Naive thymus-derived CD4-positive, alpha-beta T cell (primary cell): ENCODE measurements around the gene NUP98. TPM values are rescaled to one million over a fixed set of nuclear protein-coding genes. Genes with fewer than 3 reads are reported as not detected.
A peak's percentile ranks its signal among the peaks of the same experiment; 100 is the strongest.

Source experiments
- ATAC-seq: fragments of 150-1000 bp; cut with Tn5 transposase; 2 replicates; pipeline ENCODE4 v1.10.0; 2021; ENCODE audit warnings: mild to moderate bottlenecking, moderate library complexity
- CTCF ChIA-PET: fragments of 350-600 bp; sonication (Branson Sonifier 250); formaldehyde crosslinking; loops from one replicate; lab custom pipeline; 2021; ENCODE audit warnings: antibody characterized with exemption; lab: Charles Lee
- POLR2A ChIA-PET: fragments of 350-600 bp; sonication (Branson Sonifier 250); formaldehyde crosslinking; loops from one replicate; lab custom pipeline; 2021; ENCODE audit warnings: antibody characterized with exemption, inconsistent platforms; lab: Charles Lee
- DNase-seq, 9 donors: peaks; one replicate each; pipeline versions ENCODE4 v3.0.0 to v3.0.0-alpha.2; 2020 to 2022; ENCODE audit warnings: mixed read lengths in 1 of 9
- H3K27ac ChIP-seq: one replicate; pipeline ENCODE4 v1.7.0; 2013; ENCODE audit warnings: mild to moderate bottlenecking, low read depth, low read length, moderate library complexity
- H3K27me3 ChIP-seq, 2 donors: one replicate each; pipeline ENCODE4 v1.7.0; 2013; ENCODE audit warnings: low read length in 2 of 2, mild to moderate bottlenecking in 2 of 2, moderate library complexity in 2 of 2; ENCODE audit not compliant: control insufficient read depth in 2 of 2, insufficient read depth in 2 of 2
- H3K36me3 ChIP-seq, 3 experiments: 1 replicate in 2 of 3; 2 replicates in 1 of 3; pipeline ENCODE4 v1.7.0; 2013; ENCODE audit warnings: low read length in 3 of 3, mild to moderate bottlenecking in 3 of 3, moderate library complexity in 1 of 3; ENCODE audit not compliant: insufficient read depth in 3 of 3, control insufficient read depth in 2 of 3
- H3K4me1 ChIP-seq, 2 donors: one replicate each; pipeline ENCODE4 v1.7.0; 2013; ENCODE audit warnings: low read length in 2 of 2, mild to moderate bottlenecking in 2 of 2, moderate library complexity in 1 of 2; ENCODE audit not compliant: control insufficient read depth in 2 of 2, insufficient read depth in 2 of 2
- H3K4me3 ChIP-seq: 2 replicates; pipeline ENCODE4 v1.7.0; 2013; ENCODE audit warnings: mild to moderate bottlenecking, low read length
- H3K9me3 ChIP-seq, 3 experiments: 1 replicate in 2 of 3; 2 replicates in 1 of 3; pipeline ENCODE4 v1.7.0; 2013; ENCODE audit warnings: low read length in 3 of 3; ENCODE audit not compliant: control insufficient read depth in 2 of 3
- H3K27ac Mint-ChIP-seq, 9 donors: one replicate each; pipeline ENCODE4 v1.8.0; 2020 to 2022; ENCODE audit warnings: mixed read lengths in 9 of 9, mild to moderate bottlenecking in 8 of 9, moderate library complexity in 5 of 9, inconsistent platforms in 2 of 9
- H3K27me3 Mint-ChIP-seq, 5 donors: one replicate each; pipeline ENCODE4 v1.8.0; 2021 to 2022; ENCODE audit warnings: mixed read lengths in 5 of 5, mild to moderate bottlenecking in 1 of 5
- H3K36me3 Mint-ChIP-seq, 5 donors: one replicate each; pipeline ENCODE4 v1.8.0; 2020 to 2022; ENCODE audit warnings: mixed read lengths in 5 of 5, mild to moderate bottlenecking in 3 of 5, inconsistent platforms in 1 of 5
- H3K4me1 Mint-ChIP-seq, 7 donors: one replicate each; pipeline ENCODE4 v1.8.0; 2020 to 2022; ENCODE audit warnings: mixed read lengths in 7 of 7, mild to moderate bottlenecking in 3 of 7, inconsistent platforms in 1 of 7
- H3K4me3 Mint-ChIP-seq, 10 donors: one replicate each; pipeline ENCODE4 v1.8.0; 2020 to 2022; ENCODE audit warnings: mild to moderate bottlenecking in 10 of 10, mixed read lengths in 10 of 10, moderate library complexity in 6 of 10, inconsistent platforms in 2 of 10
- H3K9me3 Mint-ChIP-seq, 11 donors: one replicate each; pipeline ENCODE4 v1.8.0; 2020 to 2022; ENCODE audit warnings: mixed read lengths in 11 of 11, mild to moderate bottlenecking in 4 of 11, inconsistent platforms in 1 of 11, moderate library complexity in 1 of 11
- intact Hi-C, 2 donors: fragments of 100-400 bp; cut with micrococcal nuclease; formaldehyde crosslinking; loops; one replicate each; pipeline ENCODE4 v1.15.1; 2023
- polyA plus RNA-seq, 2 donors: library from polyadenylated mRNA; unstranded; fragments of 300-500 nt; fragmentation: Illumina TruSeq; gene quantifications; one replicate each; pipeline ENCODE4 v1.2.3, GENCODE V29; 2021
- total RNA-seq, 6 experiments: library from RNA in 5 of 6; stranded (reverse) in 5 of 6; gene quantifications; 1 replicate in 5 of 6; 2 replicates in 1 of 6; pipeline ENCODE4 v1.2.3 and lab custom pipeline; 2021 to 2026

Gene NUP98
- total and polyA plus RNA-seq, 7 experiments from 2014 or later, result 45.0 to 137 (median 104) TPM

- POLR2A ChIA-PET, result interaction anchor here (2.0 to 4.3 kb wide), 4 partner anchors 12 to 49 kb away, joined by 6 to 45 read pairs (median 20); partner anchors contain the start of genes NUP98 and RHOG
- Mint-ChIP-seq H3K9me3 (no peaks in the 10 kb centered on the region), H3K36me3 (peaks cover 0 to 11% (median 0%) of the 10 kb centered on the region in 5 donors), H3K4me1 (peaks cover 12 to 23% (median 18%) of the 10 kb centered on the region in 7 donors), H3K27ac (no peak overlapping the region), H3K27me3 (no peaks in the 10 kb centered on the region), H3K4me3 (no peak overlapping the region)
- H3K4me3 ChIP-seq, result no peak overlapping the region
- CTCF ChIA-PET, result no interaction called here
- H3K4me1 ChIP-seq, result peaks cover 3 to 12% of the 10 kb centered on the region in 2 donors
- H3K9me3 ChIP-seq, result no peaks in the 10 kb centered on the region
- intact Hi-C loops, result no loop called here
- DNase-seq (no peak), ATAC-seq (no peak)
- no peaks in the 10 kb centered on the region for H3K27me3 ChIP-seq
- peaks cover 0 to 7% (median 0%) of the 10 kb centered on the region in 3 experiments for H3K36me3 ChIP-seq
- H3K27ac ChIP-seq, result no peak overlapping the region
These were observed 13.1 kb upstream of the NUP98 start for GRCh38 chr11:3810446-3810845.

- ATAC-seq (no peak), DNase-seq (no peak)
- Mint-ChIP-seq H3K4me3 (peak overlapping the region in 2 of 10 donors; percentile 22 to 96), H3K27me3 (no peaks in the 10 kb centered on the region), H3K4me1 (peaks cover 12 to 23% (median 18%) of the 10 kb centered on the region in 7 donors), H3K9me3 (no peaks in the 10 kb centered on the region), H3K27ac (peak overlapping the region in 2 of 9 donors; percentile 11 to 27), H3K36me3 (peaks cover 0 to 11% (median 0%) of the 10 kb centered on the region in 5 donors)
- H3K4me1 ChIP-seq, result peaks cover 3 to 12% of the 10 kb centered on the region in 2 donors
- H3K9me3 ChIP-seq, result no peaks in the 10 kb centered on the region
- H3K27ac ChIP-seq, result no peak overlapping the region
- ChIA-PET POLR2A (interaction anchor here (0.6 to 4.3 kb wide), 11 partner anchors 11 to 262 kb away, joined by 3 to 45 read pairs (median 6); partner anchors contain the start of genes NUP98, RHOG and STIM1), CTCF (interaction anchor here (0.9 to 2.3 kb wide), 11 partner anchors 11 to 265 kb away, joined by 3 to 8 read pairs (median 4); no protein-coding TSS in a partner anchor)
- peaks cover 0 to 7% (median 0%) of the 10 kb centered on the region in 3 experiments for H3K36me3 ChIP-seq
- intact Hi-C loops, result loop anchor here (2.0 to 10.0 kb wide), 3 partner anchors 25 to 95 kb away; no protein-coding TSS in a partner anchor
- H3K4me3 ChIP-seq, result no peak overlapping the region
- no peaks in the 10 kb centered on the region for H3K27me3 ChIP-seq
These were observed 12.2 kb upstream of the NUP98 start for GRCh38 chr11:3809624-3809928.

- Histone ChIP-seq H3K4me3 (peak overlapping the region; percentile 66), H3K27me3 (no peaks in the 10 kb centered on the region), H3K27ac (peak overlapping the region; percentile 78), H3K36me3 (peaks cover 0 to 7% (median 0%) of the 10 kb centered on the region in 3 experiments), H3K4me1 (peaks cover 3 to 12% of the 10 kb centered on the region in 2 donors), H3K9me3 (no peaks in the 10 kb centered on the region)
- intact Hi-C loops, result loop anchor here (1.0 to 10.0 kb wide), 9 partner anchors 12 to 263 kb away; partner anchors contain the start of genes NUP98 (in 2 of the 2) and STIM1 (in 1 of the 2)
- Mint-ChIP-seq H3K27me3 (no peaks in the 10 kb centered on the region), H3K4me3 (peak overlapping the region; percentile 86 to 99 (median 94)), H3K27ac (peak overlapping the region; percentile 40 to 96 (median 79)), H3K9me3 (no peaks in the 10 kb centered on the region), H3K36me3 (peaks cover 0 to 11% (median 0%) of the 10 kb centered on the region in 5 donors), H3K4me1 (peaks cover 12 to 26% (median 18%) of the 10 kb centered on the region in 7 donors)
- DNase-seq (peak in 8 of 9 donors; percentile 31 to 69 (median 52)), ATAC-seq (peak; percentile 83)
- CTCF ChIA-PET, result interaction anchor here (0.6 to 2.3 kb wide), 16 partner anchors 10 to 265 kb away, joined by 3 to 8 read pairs (median 4); no protein-coding TSS in a partner anchor
- POLR2A ChIA-PET, result interaction anchor here (0.5 to 4.3 kb wide), 15 partner anchors 11 to 263 kb away, joined by 3 to 45 read pairs (median 5); partner anchors contain the start of genes NUP98, RHOG and STIM1
These were observed 11.7 kb upstream of the NUP98 start for GRCh38 chr11:3808861-3809623.

GRCh38 chr11:3807909-3808860, 10.8 kb upstream of the NUP98 start, which contains the start of gene PGAP2:
Gene PGAP2 (plus strand): TSS chr11:3808560. CDS start chr11:3811260, 2,700 bp downstream.
- H3K27ac Mint-ChIP-seq, result peak within 1 kb of the TSS; percentile 77 to 97 (median 93)
- H3K9me3 Mint-ChIP-seq, result no peaks in the 10 kb centered on the region
- H3K4me3 ChIP-seq, result peak within 1 kb of the TSS; percentile 66
- peaks cover 3 to 12% of the 10 kb centered on the region in 2 donors for H3K4me1 ChIP-seq
- H3K4me3 Mint-ChIP-seq, result peak within 1 kb of the TSS; percentile 90 to 99 (median 96)
- CTCF ChIA-PET, result interaction anchor here (0.6 to 2.3 kb wide), 20 partner anchors 10 to 265 kb away, joined by 3 to 8 read pairs (median 4); no protein-coding TSS in a partner anchor
- ATAC-seq (peak; percentile 83), DNase-seq (peak; percentile 37 to 75 (median 52))
- H3K9me3 ChIP-seq, result no peaks in the 10 kb centered on the region
- H3K4me1 Mint-ChIP-seq, result peaks cover 12 to 27% (median 18%) of the 10 kb centered on the region in 7 donors
- H3K36me3 ChIP-seq, result peaks cover 0 to 7% (median 0%) of the 10 kb centered on the region in 3 experiments
- POLR2A ChIA-PET, result interaction anchor here (0.5 to 4.3 kb wide), 16 partner anchors 10 to 265 kb away, joined by 3 to 45 read pairs (median 5); partner anchors contain the start of genes NUP98, RHOG and STIM1
- peaks cover 0 to 11% (median 0%) of the 10 kb centered on the region in 5 donors for H3K36me3 Mint-ChIP-seq
- H3K27me3 Mint-ChIP-seq, result no peaks in the 10 kb centered on the region
- peak within 1 kb of the TSS; percentile 78 for H3K27ac ChIP-seq
- intact Hi-C loops, result loop anchor here (1.0 to 10.0 kb wide), 9 partner anchors 11 to 264 kb away; partner anchors contain the start of genes NUP98 (in 2 of the 2) and STIM1 (in 1 of the 2)
- H3K27me3 ChIP-seq, result no peaks in the 10 kb centered on the region

GRCh38 chr11:3803726-3804495, 6.6 kb upstream of the NUP98 start:
- ATAC-seq, result no peak
- POLR2A ChIA-PET, result interaction anchor here (0.6 to 1.2 kb wide), 2 partner anchors 16 to 188 kb away, joined by 3 read pairs; no protein-coding TSS in a partner anchor

More at GRCh38 chr11:3803726-3804495, 6.6 kb upstream of the NUP98 start:
- Histone ChIP-seq H3K27ac (no peak overlapping the region), H3K4me1 (peaks cover 2 to 8% of the 10 kb centered on the region in 2 donors), H3K27me3 (no peaks in the 10 kb centered on the region), H3K36me3 (no peaks in the 10 kb centered on the region), H3K4me3 (no peak overlapping the region), H3K9me3 (no peaks in the 10 kb centered on the region)
- Mint-ChIP-seq H3K36me3 (no peaks in the 10 kb centered on the region), H3K9me3 (no peaks in the 10 kb centered on the region), H3K27ac (peak overlapping the region in 2 of 9 donors; percentile 70 to 85), H3K27me3 (no peaks in the 10 kb centered on the region), H3K4me3 (no peak overlapping the region), H3K4me1 (peaks cover 2 to 23% (median 18%) of the 10 kb centered on the region in 7 donors)
- DNase-seq, result no peak
- intact Hi-C loops, result loop anchor here in 1 of 2 donors (10.0 kb wide), 1 partner anchor 89 kb away; no protein-coding TSS in a partner anchor
- CTCF ChIA-PET, result no interaction called here
